ENCODE data around the gene RBM18. TPM values are rescaled to one million over a fixed set of nuclear protein-coding genes. Genes with fewer than 3 reads are reported as not detected.

Gene RBM18
- total RNA-seq, 1 experiment from 2014 or later = 8.1 TPM

- no peaks in the 10 kb centered on the region for H3K36me3 ChIP-seq
- peaks cover 32% of the 10 kb centered on the region for H3K27me3 ChIP-seq
- DNase-seq = no peak
- no peak overlapping the region for H3K4me3 ChIP-seq
- no peaks in the 10 kb centered on the region for H3K9me3 ChIP-seq
Measured at GRCh38 chr9:122217640-122218039, 47.0 kb downstream of the RBM18 start.

DNA sequence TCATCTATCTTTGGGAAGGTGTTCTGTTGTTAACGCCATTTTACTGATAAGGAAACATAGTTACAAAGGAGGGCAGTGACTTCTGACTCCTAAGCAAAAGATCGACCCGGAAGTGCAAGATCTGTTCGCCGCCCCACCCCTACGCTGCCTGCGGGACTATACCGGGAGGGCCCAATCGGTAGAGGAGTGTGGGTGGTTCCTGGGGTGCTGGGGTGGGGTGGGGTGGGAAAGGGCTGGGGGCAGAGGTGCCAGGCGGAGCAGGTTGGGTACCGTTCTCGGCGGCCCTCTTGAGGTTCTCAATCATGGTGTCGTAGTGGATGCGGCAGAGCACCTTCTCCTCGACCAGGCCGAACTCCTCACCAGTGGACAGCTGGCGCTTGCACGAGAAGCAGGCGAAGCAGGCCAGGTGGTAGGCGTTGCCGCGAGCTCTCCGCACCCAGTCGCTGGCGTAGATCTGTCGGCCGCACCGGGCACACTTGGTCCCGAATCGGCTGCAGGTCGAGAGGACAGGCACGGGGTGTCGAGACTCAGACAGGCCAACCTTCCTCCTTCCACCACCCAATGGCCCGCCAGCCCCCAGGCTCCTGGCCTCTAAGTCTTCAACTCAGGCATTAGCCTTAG lies 47.7 kb downstream of the RBM18 start:
- no peaks in the 10 kb centered on the region for H3K9me3 ChIP-seq

DNA sequence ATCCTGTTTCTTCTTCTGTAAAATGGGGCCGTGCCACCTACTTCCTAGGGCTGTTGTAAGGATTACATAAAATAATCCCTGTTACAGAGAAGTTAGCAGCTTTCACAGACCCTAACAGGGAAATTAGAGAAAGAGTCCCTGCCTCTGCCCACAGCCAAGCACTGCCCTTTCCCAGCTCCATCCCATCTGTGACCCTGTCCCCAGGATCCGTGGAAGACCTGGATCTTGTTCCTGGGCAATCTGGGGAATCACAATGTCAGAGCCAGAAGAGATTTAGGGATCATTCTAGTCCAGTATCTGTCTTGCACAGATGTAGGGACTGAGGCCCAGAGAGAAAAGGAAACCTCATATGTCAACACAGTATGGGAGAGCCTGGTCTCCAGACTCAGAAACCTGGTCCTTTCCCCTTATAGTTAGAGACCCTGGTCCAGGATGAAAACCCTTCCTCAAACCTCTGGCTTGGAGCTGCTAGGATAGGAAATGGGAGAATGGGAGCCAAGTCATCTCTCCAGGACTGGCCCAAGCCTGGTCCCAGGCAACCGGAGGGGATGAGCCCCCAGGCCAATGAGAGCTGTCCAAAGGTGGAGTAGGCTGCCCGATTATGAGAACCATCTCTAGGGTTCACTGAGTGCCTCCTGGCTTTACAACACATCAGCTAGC lies 48.4 kb downstream of the RBM18 start:
- Histone ChIP-seq H3K36me3 (no peaks in the 10 kb centered on the region), H3K9me3 (no peaks in the 10 kb centered on the region), H3K4me3 (no peak overlapping the region), H3K27me3 (peaks cover 44% of the 10 kb centered on the region)
- DNase-seq = no peak

More for the DNA sequence above, 47.7 kb downstream of the RBM18 start:
- Histone ChIP-seq H3K4me3 (no peak overlapping the region), H3K36me3 (no peaks in the 10 kb centered on the region), H3K27me3 (peaks cover 38% of the 10 kb centered on the region)
- DNase-seq = no peak

DNA sequence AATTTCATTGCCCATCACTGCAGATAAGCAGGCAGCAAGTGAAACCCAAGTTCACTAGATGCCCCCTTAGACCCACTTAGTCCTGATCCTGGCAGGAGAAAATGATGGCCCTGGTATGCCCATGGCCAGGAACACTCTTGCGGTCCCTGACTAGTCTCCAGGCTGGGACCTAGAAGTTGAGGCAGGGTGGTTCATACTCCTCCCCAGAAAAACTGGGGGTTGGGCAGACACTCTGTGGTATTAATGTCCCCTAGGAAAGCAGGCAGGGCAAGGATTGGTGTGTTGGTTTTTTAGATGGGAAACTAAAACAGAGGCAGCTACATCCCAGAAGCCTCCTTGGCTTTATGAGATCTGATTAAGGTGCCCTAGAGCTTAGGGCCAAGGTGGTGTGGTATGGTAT lies 49.0 kb downstream of the RBM18 start:
- Histone ChIP-seq H3K9me3 (no peaks in the 10 kb centered on the region), H3K27me3 (peaks cover 48% of the 10 kb centered on the region), H3K36me3 (no peaks in the 10 kb centered on the region), H3K4me3 (no peak overlapping the region)
- no peak for DNase-seq

DNA sequence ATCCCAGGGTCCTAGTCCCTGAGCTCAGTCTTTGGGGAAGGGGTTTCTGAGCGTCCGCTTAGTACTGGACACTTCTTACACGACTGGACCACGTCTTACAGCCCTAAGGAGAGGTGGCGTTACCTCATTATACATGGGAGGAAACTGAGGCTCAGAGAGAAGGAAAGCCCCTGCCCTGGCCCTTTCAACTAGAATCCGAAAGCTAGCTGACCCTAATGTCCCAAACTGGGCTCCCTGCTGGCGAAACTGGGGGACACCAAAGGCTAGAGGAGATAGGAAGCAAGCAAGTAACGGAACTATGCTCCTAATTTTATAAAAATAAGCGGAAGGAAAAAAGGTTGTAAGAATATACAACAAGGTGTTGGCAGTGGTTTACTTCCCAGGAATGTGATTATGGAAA lies 50.1 kb downstream of the RBM18 start:
- H3K36me3 ChIP-seq = no peaks in the 10 kb centered on the region
- no peak overlapping the region; the same call in none of the 2 replicates for H3K4me3 ChIP-seq
- H3K9me3 ChIP-seq = no peaks in the 10 kb centered on the region
- DNase-seq = no peak
- peaks cover 39% of the 10 kb centered on the region for H3K27me3 ChIP-seq

DNA sequence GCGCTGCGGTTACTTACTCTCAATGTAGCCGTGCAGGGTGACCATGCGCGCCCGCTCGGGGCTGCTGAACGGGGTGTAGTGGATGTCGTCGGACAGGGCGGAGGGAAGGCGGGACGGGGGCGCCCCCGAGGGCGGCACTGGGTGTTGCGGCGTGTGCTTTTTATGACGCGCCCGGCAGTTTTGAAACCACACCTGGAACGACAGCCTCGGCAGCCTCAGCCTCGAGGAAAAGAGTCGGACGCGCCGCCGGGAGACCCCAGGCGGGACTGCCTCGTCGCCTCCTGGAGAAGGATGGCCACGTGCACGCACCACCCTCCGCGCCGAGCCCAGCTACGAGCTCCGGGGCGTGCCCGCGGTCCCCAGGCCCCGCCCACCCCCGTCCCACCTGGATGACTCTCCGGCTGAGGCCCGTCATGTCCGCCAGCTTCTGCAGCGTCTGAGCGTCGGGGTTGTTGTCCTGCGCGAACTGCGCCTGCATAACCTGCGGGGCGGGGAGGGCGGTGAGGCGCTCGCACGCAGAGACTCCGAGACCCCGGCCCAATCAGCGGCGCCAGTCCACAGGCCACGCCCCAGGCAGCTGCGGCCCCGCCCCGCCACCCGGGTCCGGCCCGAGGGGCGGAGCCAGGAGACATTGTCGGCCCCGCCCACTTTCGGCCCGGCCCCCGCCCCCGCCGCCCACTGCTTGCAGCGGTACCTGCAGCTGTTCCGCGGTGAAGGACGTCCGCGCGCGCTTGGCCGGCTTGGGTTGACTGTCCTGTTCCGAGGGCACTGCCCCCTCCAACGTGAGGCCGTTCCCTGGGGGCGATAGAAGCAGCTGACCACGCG lies 50.8 kb downstream of the RBM18 start:
- H3K4me3 ChIP-seq = peak overlapping the region; percentile 40
- H3K9me3 ChIP-seq = no peaks in the 10 kb centered on the region
- peak; percentile 48 for DNase-seq
- H3K27me3 ChIP-seq = peaks cover 32% of the 10 kb centered on the region
- no peaks in the 10 kb centered on the region for H3K36me3 ChIP-seq

DNA sequence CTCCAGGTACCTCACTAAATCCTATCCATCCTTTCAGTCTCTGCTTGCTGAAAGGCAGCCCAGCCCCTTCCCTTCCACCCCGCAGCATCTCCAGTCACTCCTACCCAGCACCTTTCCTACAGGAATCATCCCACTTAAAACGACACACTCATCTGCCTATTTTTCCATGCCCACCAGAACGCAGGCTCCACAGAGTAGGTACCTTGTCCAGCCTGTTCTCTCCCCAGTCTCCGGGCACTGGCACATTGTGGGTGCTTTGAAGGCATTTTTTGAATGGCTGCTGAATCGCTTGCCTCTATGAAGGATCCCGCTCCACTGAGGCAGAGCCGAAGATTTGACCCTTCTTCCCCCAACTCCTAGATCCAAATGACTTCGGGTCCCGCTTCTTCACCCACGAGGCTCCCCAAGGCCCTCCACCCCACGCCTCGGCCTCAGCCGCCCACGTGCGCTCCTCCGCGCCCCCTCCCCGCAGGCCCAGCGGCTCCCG lies 51.5 kb downstream of the RBM18 start:
- peak overlapping the region; percentile 40; the same call in 1 of the 2 replicates for H3K4me3 ChIP-seq
- peaks cover 28% of the 10 kb centered on the region for H3K27me3 ChIP-seq
- DNase-seq = no peak
- H3K36me3 ChIP-seq = no peaks in the 10 kb centered on the region
- no peaks in the 10 kb centered on the region for H3K9me3 ChIP-seq

DNA sequence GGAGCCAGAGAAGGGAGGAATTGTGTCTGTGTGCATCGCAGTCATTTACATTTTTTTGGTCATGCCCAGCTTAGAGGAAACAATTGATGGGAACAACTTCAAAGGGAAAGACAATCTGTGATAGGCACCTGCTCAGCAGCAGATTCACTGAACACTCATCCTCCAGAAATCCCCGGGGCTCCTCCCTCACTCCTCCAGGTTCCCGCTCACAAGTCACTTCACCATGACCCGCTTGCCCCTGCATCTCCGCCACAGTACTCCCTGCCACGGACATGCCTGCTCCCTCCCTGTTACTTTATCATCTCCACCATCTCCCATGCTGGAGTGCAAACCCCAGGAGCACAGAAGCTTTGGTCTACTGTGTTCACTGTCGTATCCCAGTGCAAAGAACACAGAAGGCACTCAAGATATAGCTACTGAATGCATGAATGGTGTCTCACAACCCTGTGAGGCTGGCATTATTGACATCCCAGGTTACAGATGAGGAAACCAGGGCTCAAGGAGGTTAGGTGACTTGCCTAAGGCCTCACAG lies 52.1 kb downstream of the RBM18 start:
- Histone ChIP-seq H3K9me3 (no peaks in the 10 kb centered on the region), H3K27me3 (peaks cover 28% of the 10 kb centered on the region), H3K4me3 (no peak overlapping the region), H3K36me3 (no peaks in the 10 kb centered on the region)
- DNase-seq = no peak

- no peaks in the 10 kb centered on the region for H3K9me3 ChIP-seq
- peaks cover 25% of the 10 kb centered on the region for H3K27me3 ChIP-seq
- no peak for DNase-seq
- no peak overlapping the region for H3K4me3 ChIP-seq
- no peaks in the 10 kb centered on the region for H3K36me3 ChIP-seq
Measured at GRCh38 chr9:122209451-122209850, 55.2 kb downstream of the RBM18 start.

GRCh38 chr9:122207096-122207495 lies 57.5 kb downstream of the RBM18 start:
- Histone ChIP-seq H3K27me3 (peaks cover 13% of the 10 kb centered on the region), H3K9me3 (no peaks in the 10 kb centered on the region), H3K36me3 (no peaks in the 10 kb centered on the region), H3K4me3 (no peak overlapping the region)
- no peak for DNase-seq

DNA sequence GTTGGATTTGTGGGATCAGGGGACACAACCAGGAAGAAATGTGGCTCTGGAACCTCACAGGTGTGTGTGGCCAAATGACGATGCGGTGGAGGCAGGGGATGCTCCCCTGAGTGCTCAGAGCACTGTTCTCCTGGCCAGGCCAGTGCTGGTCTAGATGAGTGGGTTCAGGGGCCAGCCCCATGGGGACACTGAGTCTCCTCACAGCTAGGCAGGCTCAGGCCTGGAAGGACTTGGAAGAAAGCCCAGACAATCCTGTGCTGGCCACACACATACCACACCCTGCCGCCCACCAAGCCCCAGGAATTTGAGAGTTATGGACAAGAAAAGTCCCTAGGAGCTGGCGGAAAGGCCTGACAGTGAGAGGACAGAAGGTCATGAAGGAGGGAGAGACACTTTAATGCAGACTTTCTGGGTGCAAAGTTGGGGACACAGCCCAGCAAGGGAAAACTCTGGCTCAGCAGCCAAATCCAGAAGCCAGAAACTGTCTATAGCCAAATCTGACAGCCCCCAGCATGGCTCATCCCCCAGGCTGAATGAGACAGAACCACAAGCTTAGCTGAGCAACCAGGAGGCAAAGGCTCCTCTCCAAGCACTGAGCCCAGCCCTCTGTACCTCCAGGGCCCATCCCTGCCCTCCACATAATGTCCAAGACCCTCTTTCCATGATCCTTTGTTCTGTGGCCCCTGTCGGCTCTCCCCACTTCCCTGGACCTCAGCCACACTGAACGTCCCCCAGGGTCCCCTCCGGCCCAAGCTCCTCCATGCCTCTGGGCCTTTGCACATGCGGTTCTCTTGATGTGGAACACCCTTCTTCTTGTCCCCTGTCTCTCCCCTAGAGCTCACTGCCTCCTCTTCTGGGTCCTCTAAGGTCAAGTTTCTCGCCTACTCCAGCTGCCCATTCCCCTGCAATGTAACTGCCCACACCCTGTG lies 58.3 kb downstream of the RBM18 start:
- peak; percentile 59 for DNase-seq
- H3K4me3 ChIP-seq = no peak overlapping the region
- no peaks in the 10 kb centered on the region for H3K9me3 ChIP-seq
- H3K36me3 ChIP-seq = no peaks in the 10 kb centered on the region
- peaks cover 6% of the 10 kb centered on the region; the same call in 1 of the 2 replicates for H3K27me3 ChIP-seq

DNA sequence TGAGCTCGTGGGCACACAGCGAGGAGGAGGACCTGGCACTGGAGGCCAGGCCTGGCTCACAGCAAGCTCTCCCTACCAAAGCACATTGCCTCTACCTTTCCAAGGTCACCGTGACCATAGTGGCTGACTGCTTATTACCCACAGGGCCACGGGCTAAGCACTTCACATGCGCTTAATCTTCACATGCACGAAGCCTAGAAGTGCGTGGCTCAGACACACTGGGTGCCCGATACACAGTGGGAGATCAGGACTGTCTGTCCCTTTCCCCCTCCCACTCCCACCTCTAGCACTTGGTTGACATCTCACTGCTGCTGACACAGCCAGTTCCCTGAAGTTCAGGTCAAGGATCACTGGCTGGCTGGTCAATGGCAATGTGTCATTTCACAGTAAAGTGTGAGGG lies 59.5 kb downstream of the RBM18 start:
- Histone ChIP-seq H3K27me3 (no peaks in the 10 kb centered on the region), H3K36me3 (no peaks in the 10 kb centered on the region), H3K9me3 (no peaks in the 10 kb centered on the region), H3K4me3 (no peak overlapping the region)
- DNase-seq = no peak

- Histone ChIP-seq H3K27me3 (no peaks in the 10 kb centered on the region), H3K4me3 (no peak overlapping the region), H3K9me3 (no peaks in the 10 kb centered on the region), H3K36me3 (no peaks in the 10 kb centered on the region)
- no peak for DNase-seq
Measured at GRCh38 chr9:122204491-122204890, 60.1 kb downstream of the RBM18 start.

DNA sequence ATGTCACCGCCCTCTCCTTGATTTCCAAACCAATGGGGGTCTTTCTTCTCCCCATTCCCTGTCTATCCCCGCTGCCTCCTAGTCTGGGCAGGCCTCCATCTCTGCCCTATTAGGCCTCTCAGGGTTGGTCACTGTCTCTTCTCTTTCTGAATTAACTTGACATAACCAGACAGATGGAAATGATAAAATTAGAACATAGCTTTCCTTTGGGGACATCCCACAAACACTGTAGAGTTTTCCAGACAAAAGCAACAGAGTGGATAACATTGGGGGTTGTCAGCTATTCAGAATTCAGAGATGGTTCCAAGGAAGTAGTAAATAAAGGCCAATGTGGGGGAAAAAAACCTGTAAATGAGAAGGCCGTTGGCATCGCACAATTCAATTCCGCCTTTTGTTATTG lies 60.6 kb downstream of the RBM18 start:
- Histone ChIP-seq H3K27me3 (no peaks in the 10 kb centered on the region), H3K36me3 (no peaks in the 10 kb centered on the region), H3K9me3 (no peaks in the 10 kb centered on the region), H3K4me3 (no peak overlapping the region)
- no peak for DNase-seq

GRCh38 chr9:122202111-122202510 lies 62.5 kb downstream of the RBM18 start:
- DNase-seq = no peak
- Histone ChIP-seq H3K27me3 (peaks cover under 1% of the 10 kb centered on the region; the same call in 1 of the 2 replicates), H3K4me3 (no peak overlapping the region)

DNA sequence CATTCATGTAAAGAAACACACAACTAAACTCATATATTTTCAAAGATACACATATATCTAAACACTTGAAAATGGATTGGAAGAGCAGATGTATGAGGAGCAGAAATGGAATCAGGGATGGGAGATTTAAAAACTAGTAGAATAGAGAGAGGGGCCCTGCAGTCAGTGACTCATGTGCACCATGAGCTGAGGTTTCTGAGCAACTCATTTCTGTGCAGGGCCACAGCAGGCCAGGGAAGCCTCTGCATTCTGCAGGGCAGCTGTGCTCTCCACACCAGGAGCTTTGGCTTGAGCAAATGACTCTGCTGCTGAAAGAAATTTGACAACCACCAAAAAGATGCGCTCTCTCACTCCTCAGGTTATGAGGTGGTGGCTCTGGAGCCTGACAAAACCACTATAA lies 63.0 kb downstream of the RBM18 start:
- Histone ChIP-seq H3K4me3 (no peak overlapping the region), H3K36me3 (no peaks in the 10 kb centered on the region), H3K9me3 (no peaks in the 10 kb centered on the region), H3K27me3 (peaks cover 3% of the 10 kb centered on the region; the same call in 1 of the 2 replicates)
- peak; percentile 42 for DNase-seq

More at GRCh38 chr9:122202111-122202510, 62.5 kb downstream of the RBM18 start:
- no peaks in the 10 kb centered on the region for H3K9me3 ChIP-seq
- no peaks in the 10 kb centered on the region for H3K36me3 ChIP-seq
